GM23248 (cell line): Measurements from ENCODE around the gene MAP1S.

ENCODE experiments used
- EZH2 ChIP-seq: fragments of 200-600 bp; sonication (generic); IDR thresholded peaks from 2 replicates; pipeline ENCODE4 v1.6.1; 2018; ENCODE audit warnings: antibody characterized with exemption, mild to moderate bottlenecking; ENCODE audit not compliant: insufficient read depth, poor library complexity, severe bottlenecking
- EZH2phosphoT487 ChIP-seq: fragments of 200-600 bp; sonication (generic); IDR thresholded peaks from 2 replicates; pipeline ENCODE4 v1.6.1; 2018; ENCODE audit warnings: antibody characterized with exemption, moderate library complexity, mild to moderate bottlenecking, low read depth; ENCODE audit not compliant: insufficient read depth

GRCh38 chr19:17755977-17756670 lies 36.8 kb downstream of the MAP1S start:
- no peak for TF ChIP-seq EZH2
- no peak for TF ChIP-seq EZH2phosphoT487
